HepG2 (cell line): ENCODE data around the gene TOB2. TPM values are rescaled to one million over a fixed set of nuclear protein-coding genes. Genes with fewer than 3 reads are reported as not detected.
"Not testable (repeated sequence)": the region's sequence is repeated elsewhere in the genome, so short reads cannot be mapped to it uniquely, and the experiment has no call there.

Experiments
- ATAC-seq: fragments of 200-7000 bp; cut with Tn5 transposase; 3 replicates; pipeline ENCODE4 v1.9.1; 2020; ENCODE audit warnings: mild to moderate bottlenecking, moderate library complexity
- BruUV-seq: library from RNA; stranded (reverse); fragments of 400-500 nt; replicated peaks from 2 replicates; lab custom pipeline; 2021; lab: Mats Ljungman, UMichigan
- CTCF ChIA-PET: fragments of 300-600 bp; formaldehyde crosslinking; extraction: SDS; loops from one replicate; lab custom pipeline; 2021; ENCODE audit warnings: low total read pairs, inconsistent platforms, low intra/inter-chr PET ratio; lab: Yijun Ruan, JAX
- POLR2A ChIA-PET: fragments of 350-600 bp; sonication (Branson Sonifier 250); formaldehyde crosslinking; loops from one replicate; lab custom pipeline; 2020; ENCODE audit warnings: antibody characterized with exemption, inconsistent platforms; lab: Yijun Ruan, JAX
- DNase-seq: peaks from one replicate; pipeline ENCODE4 v3.0.0-alpha.2; 2015; ENCODE audit warnings: low spot score
- FAIRE-seq: peaks from 3 replicates; lab custom pipeline; 2011; peaks lifted over from hg19 to GRCh38; lab: Jason Lieb, UNC
- H2AFZ ChIP-seq: one replicate; pipeline ENCODE4 v1.6.1; 2011; ENCODE audit warnings: low read length, inconsistent platforms
- H3K27ac ChIP-seq: fragments of 300-600 bp; 3 replicates; pipeline ENCODE4 v1.8.0; 2011; ENCODE audit warnings: mixed run types, mild to moderate bottlenecking, mixed read lengths, low read length, inconsistent platforms; ENCODE audit not compliant: insufficient read depth; ENCODE audit errors: extremely low read length
- H3K27me3 ChIP-seq, 2 experiments: fragments of 200-600 bp in 1 of 2; 2 replicates in 1 of 2; 3 replicates in 1 of 2; pipeline versions ENCODE4 v1.6.0 to v1.8.0; 2011; ENCODE audit warnings: low read length in 2 of 2, mild to moderate bottlenecking in 2 of 2, moderate library complexity in 2 of 2, inconsistent platforms in 1 of 2; ENCODE audit not compliant: insufficient read depth in 2 of 2, control insufficient read depth in 1 of 2
- H3K36me3 ChIP-seq, 2 experiments: fragments of 200-600 bp in 1 of 2; replicated peaks in 1 of 2; 2 replicates in 1 of 2; 3 replicates in 1 of 2; pipeline versions ENCODE4 v1.5.1 to v1.8.0; 2011; ENCODE audit warnings: low read length in 2 of 2, inconsistent platforms in 1 of 2; ENCODE audit not compliant: insufficient read depth in 2 of 2, control insufficient read depth in 1 of 2
- H3K4me1 ChIP-seq: 2 replicates; pipeline ENCODE4 v1.5.1; 2012; ENCODE audit warnings: low read length, inconsistent platforms; ENCODE audit not compliant: insufficient read depth
- H3K4me2 ChIP-seq: 2 replicates; pipeline ENCODE4 v1.6.0; 2011; ENCODE audit warnings: low read depth, low read length, inconsistent platforms
- H3K4me3 ChIP-seq, 3 experiments: fragments of 200-600 bp in 1 of 3; sonication (generic), shearing (Covaris generic) in 1 of 3; replicated peaks in 1 of 3; 2 replicates each; pipeline ENCODE4 v1.5.1; 2011 to 2016; ENCODE audit warnings: low read length in 3 of 3, inconsistent platforms in 2 of 3, low read depth in 2 of 3, mild to moderate bottlenecking in 2 of 3, control low read depth in 1 of 3, mixed read lengths in 1 of 3; ENCODE audit not compliant: insufficient read depth in 1 of 3
- H3K79me2 ChIP-seq: one replicate; pipeline ENCODE4 v1.6.1; 2011; ENCODE audit warnings: low read length, inconsistent platforms; ENCODE audit not compliant: insufficient read depth
- H3K9ac ChIP-seq: 2 replicates; pipeline ENCODE4 v1.6.0; 2011; ENCODE audit warnings: mild to moderate bottlenecking, low read depth, low read length, inconsistent platforms; ENCODE audit not compliant: insufficient read depth
- H3K9me3 ChIP-seq: 2 replicates; pipeline ENCODE4 v1.5.1; 2012; ENCODE audit warnings: mild to moderate bottlenecking, low read length
- H4K20me1 ChIP-seq: 2 replicates; pipeline ENCODE4 v1.6.0; 2011; ENCODE audit warnings: inconsistent platforms, mild to moderate bottlenecking, low read length, moderate library complexity; ENCODE audit not compliant: insufficient read depth
- AKAP8 ChIP-seq: sonication (generic); formaldehyde crosslinking; IDR thresholded peaks from 2 replicates; pipeline ENCODE4 v1.5.1; 2020; ENCODE audit warnings: mild to moderate bottlenecking, missing genetic modification reagents
- NR1H2 ChIP-seq: sonication (generic); formaldehyde crosslinking; IDR thresholded peaks from 2 replicates; pipeline ENCODE4 v1.8.1; 2022; ENCODE audit warnings: low read depth, missing genetic modification reagents, borderline replicate concordance
- PCBP1 ChIP-seq: fragments of 200-400 bp; formaldehyde crosslinking; IDR thresholded peaks from 2 replicates; pipeline ENCODE4 v1.6.1; 2017; ENCODE audit warnings: mild to moderate bottlenecking, low read depth, low read length, borderline replicate concordance
- ZNF816 ChIP-seq: sonication (generic); formaldehyde crosslinking; IDR thresholded peaks from 2 replicates; pipeline ENCODE4 v1.8.0; 2022; ENCODE audit warnings: missing genetic modification reagents, mild to moderate bottlenecking, borderline replicate concordance
- WGBS: methylation state at CpG from one replicate; pipeline ENCODE4 v1.1.6; 2017; ENCODE audit warnings: low lambda C conversion rate; 5-methylcytosine and 5-hydroxymethylcytosine counted together
- in situ Hi-C: cut with HindIII; loops from 2 replicates; pipeline ENCODE4 v1.10.0; 2017; ENCODE audit warnings: low pct_unique_long_range_greater_than_20kb; ENCODE audit not compliant: extremely low pct_ligation_motif_present
- intact Hi-C: fragments of 100-400 bp; cut with micrococcal nuclease; formaldehyde crosslinking; loops from one replicate; pipeline ENCODE4 v1.10.0; 2022; ENCODE audit not compliant: unreplicated experiment
- polyA plus RNA-seq, 8 experiments: library from polyadenylated mRNA; depleted of rRNA in 3 of 8; stranded (reverse) in 7 of 8; unstranded in 1 of 8; fragments of >200 nt; fragmentation: Illumina TruSeq in 4 of 8; extraction: Trizol in 4 of 8; gene quantifications; 2 replicates each; pipeline versions ENCODE4 v1.2.1 to v1.2.3, GENCODE V29; 2011 to 2016; ENCODE audit warnings: low read depth in 4 of 8, missing spikeins in 1 of 8, mixed read lengths in 1 of 8; ENCODE audit not compliant: insufficient read depth in 1 of 8
- total RNA-seq, 5 experiments: library from RNA; depleted of rRNA; stranded (reverse); fragments of >200 nt; fragmentation: Illumina TruSeq; extraction: Trizol; gene quantifications; 2 replicates each; pipeline ENCODE4 v1.2.3, GENCODE V29; 2016; ENCODE audit warnings: low read depth in 1 of 5
- TF ChIP-seq, protein P1 (sequence below): IDR thresholded peaks from 2 replicates; pipeline ENCODE4 v1.6.1; 2016; ENCODE audit warnings: low read depth, borderline replicate concordance
- TF ChIP-seq, protein P2 (sequence below): sonication (generic); formaldehyde crosslinking; IDR thresholded peaks from 2 replicates; pipeline ENCODE4; 2020; ENCODE audit warnings: missing genetic modification reagents, mild to moderate bottlenecking, borderline replicate concordance

TOB2 gene
- total and polyA plus RNA-seq, 2 of the 13 experiments (the other 11 are each of a cell fraction or from before 2014, with no cell fraction given), result 12.2 to 13.7 TPM

DNA sequence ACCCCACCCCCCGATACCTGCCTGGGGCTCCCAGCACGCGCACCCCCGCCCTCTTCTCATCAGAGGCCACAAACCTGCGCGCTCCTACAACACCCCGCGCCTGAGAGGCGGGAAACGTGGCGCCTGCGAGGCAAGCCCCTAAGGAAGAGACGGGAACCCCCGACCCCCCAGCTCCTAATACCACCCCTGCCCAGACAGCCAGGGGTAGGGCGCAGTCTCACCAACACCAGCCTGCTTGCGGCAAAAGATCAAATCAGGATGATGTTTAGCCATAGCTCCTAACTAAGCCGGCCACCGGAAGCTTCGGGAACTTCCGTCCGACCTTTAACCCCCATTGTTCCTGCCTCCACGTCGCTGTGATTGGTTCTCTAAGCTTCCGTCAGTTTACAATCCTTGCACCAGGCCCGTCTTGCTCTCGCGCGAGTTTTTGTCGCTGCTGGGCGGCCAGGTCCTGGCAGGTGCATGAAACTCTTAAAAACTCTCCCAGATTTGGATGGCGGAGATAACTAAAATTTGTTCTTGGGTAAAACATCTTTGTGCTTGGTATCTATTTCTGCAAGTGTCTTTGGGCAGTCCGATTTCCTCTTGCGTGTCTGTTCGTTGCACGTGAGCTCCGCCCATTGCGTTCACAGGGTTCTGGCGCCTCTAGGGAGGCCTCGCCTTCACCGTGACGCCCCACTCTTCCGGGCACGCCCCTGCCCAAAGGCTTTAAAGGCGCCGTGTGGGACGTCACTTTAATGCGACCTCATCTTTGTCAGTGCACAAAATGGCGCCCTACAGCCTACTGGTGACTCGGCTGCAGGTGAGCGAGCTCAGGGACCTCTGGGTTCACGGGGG, 22.0 kb upstream of the TOB2 start, which contains the start of the genes ACO2 and PHF5A (continued):
- TF ChIP-seq, protein P1, sequence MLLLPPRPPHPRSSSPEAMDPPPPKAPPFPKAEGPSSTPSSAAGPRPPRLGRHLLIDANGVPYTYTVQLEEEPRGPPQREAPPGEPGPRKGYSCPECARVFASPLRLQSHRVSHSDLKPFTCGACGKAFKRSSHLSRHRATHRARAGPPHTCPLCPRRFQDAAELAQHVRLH, result no peak
- TF ChIP-seq NR1H2 (CRISPR knock-in tag) (no peak), PCBP1 (no peak), AKAP8 (CRISPR knock-in tag) (no peak)

DNA sequence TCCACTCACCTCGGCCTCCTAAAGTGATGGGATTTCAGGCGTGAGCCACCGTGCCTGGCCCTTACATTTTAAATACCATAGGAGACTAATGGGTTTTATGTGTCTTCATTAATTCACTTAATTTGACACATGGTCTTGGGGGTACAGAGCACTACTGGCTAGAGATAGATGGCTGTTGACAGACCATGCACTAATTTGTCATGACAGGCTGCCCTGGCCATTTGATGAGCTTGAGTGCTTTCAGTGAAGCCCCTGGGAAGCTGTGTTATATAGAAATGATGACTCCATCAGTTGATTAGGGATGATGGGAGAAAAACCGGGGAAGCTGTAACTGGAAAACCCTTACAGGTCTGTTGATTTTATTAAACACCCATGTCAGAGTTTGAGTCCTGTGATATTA, 15.3 kb upstream of the TOB2 start:
- in situ Hi-C loops (no loop called here), intact Hi-C loops (no loop called here)
- no peak overlapping the region for H3K9ac ChIP-seq
- ATAC-seq (no peak), FAIRE-seq (no peak), DNase-seq (no peak)
- peaks cover 19 to 62% of the 10 kb centered on the region in 2 experiments for H3K36me3 ChIP-seq
- peaks cover 40% of the 10 kb centered on the region for H3K4me1 ChIP-seq
- BruUV-seq, result no TSS peak
- H3K4me3 ChIP-seq, result no peak overlapping the region
- H3K4me2 ChIP-seq, result no peak overlapping the region
- no peaks in the 10 kb centered on the region for H3K9me3 ChIP-seq
- no peak overlapping the region for H3K27ac ChIP-seq
- H3K27me3 ChIP-seq, result no peaks in the 10 kb centered on the region
- TF ChIP-seq, protein P2, sequence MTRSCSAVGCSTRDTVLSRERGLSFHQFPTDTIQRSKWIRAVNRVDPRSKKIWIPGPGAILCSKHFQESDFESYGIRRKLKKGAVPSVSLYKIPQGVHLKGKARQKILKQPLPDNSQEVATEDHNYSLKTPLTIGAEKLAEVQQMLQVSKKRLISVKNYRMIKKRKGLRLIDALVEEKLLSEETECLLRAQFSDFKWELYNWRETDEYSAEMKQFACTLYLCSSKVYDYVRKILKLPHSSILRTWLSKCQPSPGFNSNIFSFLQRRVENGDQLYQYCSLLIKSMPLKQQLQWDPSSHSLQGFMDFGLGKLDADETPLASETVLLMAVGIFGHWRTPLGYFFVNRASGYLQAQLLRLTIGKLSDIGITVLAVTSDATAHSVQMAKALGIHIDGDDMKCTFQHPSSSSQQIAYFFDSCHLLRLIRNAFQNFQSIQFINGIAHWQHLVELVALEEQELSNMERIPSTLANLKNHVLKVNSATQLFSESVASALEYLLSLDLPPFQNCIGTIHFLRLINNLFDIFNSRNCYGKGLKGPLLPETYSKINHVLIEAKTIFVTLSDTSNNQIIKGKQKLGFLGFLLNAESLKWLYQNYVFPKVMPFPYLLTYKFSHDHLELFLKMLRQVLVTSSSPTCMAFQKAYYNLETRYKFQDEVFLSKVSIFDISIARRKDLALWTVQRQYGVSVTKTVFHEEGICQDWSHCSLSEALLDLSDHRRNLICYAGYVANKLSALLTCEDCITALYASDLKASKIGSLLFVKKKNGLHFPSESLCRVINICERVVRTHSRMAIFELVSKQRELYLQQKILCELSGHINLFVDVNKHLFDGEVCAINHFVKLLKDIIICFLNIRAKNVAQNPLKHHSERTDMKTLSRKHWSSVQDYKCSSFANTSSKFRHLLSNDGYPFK (CRISPR knock-in tag), result no peak
- TF ChIP-seq ZNF816, result no peak
- H2AFZ ChIP-seq, result no peak overlapping the region
- ChIA-PET POLR2A (interaction anchor here (1.9 to 2.2 kb wide), 2 partner anchors 8 to 15 kb away, joined by 4 to 9 read pairs; partner anchors contain the start of gene TOB2), CTCF (no interaction called here)
- 99% methylated on average over 4 of the region's 4 CpGs for WGBS
- H3K79me2 ChIP-seq, result peaks cover 19% of the 10 kb centered on the region
- H4K20me1 ChIP-seq, result no peaks in the 10 kb centered on the region; the same call in 1 of the 2 replicates

DNA sequence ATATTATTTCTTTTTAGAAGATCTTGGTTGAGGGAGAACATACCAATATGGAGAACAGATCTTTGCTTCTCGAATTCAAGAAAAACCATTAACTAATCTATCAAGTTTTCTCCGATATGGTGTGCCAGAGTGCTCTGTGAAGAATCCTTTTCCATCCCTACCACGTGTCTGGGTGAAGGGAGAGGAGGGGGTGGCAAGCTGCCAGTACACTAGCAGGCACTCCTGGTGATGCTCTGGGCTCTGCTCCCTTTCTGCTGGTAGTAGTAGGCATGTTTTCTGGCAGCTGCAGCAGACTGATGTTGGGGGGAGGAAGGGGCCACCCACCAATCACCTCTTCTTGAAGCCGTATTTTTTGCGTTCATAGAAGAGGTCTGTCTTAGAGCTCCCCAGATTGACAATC, 13.5 kb upstream of the TOB2 start:
- H3K79me2 ChIP-seq, FAIRE-seq, H2AFZ ChIP-seq, H3K27me3 ChIP-seq, intact Hi-C loops, ATAC-seq, H3K4me3 ChIP-seq, in situ Hi-C loops, DNase-seq, H3K9me3 ChIP-seq, BruUV-seq, H4K20me1 ChIP-seq, H3K27ac ChIP-seq, H3K4me2 ChIP-seq, CTCF ChIA-PET, H3K9ac ChIP-seq: not testable (repeated sequence)
- peaks cover 24% of the 10 kb centered on the region for H3K4me1 ChIP-seq
- WGBS, result 98% methylated on average over 5 of the region's 5 CpGs
- peaks cover 16 to 45% of the 10 kb centered on the region in 2 experiments for H3K36me3 ChIP-seq
- POLR2A ChIA-PET, result interaction anchor here (5.0 to 6.9 kb wide), 2 partner anchors 9 to 13 kb away, joined by 21 to 44 read pairs; partner anchors contain the start of genes ACO2, PHF5A and TOB2
